Type B pancreatic cell (in vitro differentiated cells): ENCODE results near the gene KDM4B. TPM values are rescaled to one million over a fixed set of nuclear protein-coding genes. Genes with fewer than 3 reads are reported as not detected.

Experiments used
- DNase-seq: peaks from one replicate; pipeline ENCODE4 v3.0.0; 2021; ENCODE audit warnings: mixed read lengths; ENCODE audit not compliant: unreplicated experiment; ENCODE audit errors: extremely low spot score
- H3K27ac Mint-ChIP-seq: 2 replicates; pipeline ENCODE4 v1.8.0; 2021; ENCODE audit warnings: mild to moderate bottlenecking, mixed read lengths
- H3K27me3 Mint-ChIP-seq: 2 replicates; pipeline ENCODE4 v1.8.0; 2021; ENCODE audit warnings: mixed read lengths
- H3K36me3 Mint-ChIP-seq: 2 replicates; pipeline ENCODE4 v1.8.0; 2021; ENCODE audit warnings: mixed read lengths
- H3K4me1 Mint-ChIP-seq: one replicate; pipeline ENCODE4 v1.8.0; 2021; ENCODE audit warnings: mixed read lengths; ENCODE audit not compliant: unreplicated experiment
- H3K4me3 Mint-ChIP-seq: 2 replicates; pipeline ENCODE4 v1.8.0; 2021; ENCODE audit warnings: mild to moderate bottlenecking, mixed read lengths
- H3K9me3 Mint-ChIP-seq: 2 replicates; pipeline ENCODE4 v1.8.0; 2021; ENCODE audit warnings: mixed read lengths
- total RNA-seq: library from RNA; stranded (reverse); gene quantifications from 2 replicates; pipeline ENCODE4 v1.2.1, GENCODE V29; 2021; ENCODE audit warnings: low replicate concordance
- TF ChIP-seq, protein P1 (sequence below): fragments of 200-600 bp; sonication (generic); conservative IDR thresholded peaks from 2 replicates; pipeline ENCODE4 v1.5.0; 2021; ENCODE audit warnings: antibody characterized with exemption, mild to moderate bottlenecking

Gene KDM4B
- total RNA-seq, 1 donor from 2014 or later: 48.8 TPM

DNA sequence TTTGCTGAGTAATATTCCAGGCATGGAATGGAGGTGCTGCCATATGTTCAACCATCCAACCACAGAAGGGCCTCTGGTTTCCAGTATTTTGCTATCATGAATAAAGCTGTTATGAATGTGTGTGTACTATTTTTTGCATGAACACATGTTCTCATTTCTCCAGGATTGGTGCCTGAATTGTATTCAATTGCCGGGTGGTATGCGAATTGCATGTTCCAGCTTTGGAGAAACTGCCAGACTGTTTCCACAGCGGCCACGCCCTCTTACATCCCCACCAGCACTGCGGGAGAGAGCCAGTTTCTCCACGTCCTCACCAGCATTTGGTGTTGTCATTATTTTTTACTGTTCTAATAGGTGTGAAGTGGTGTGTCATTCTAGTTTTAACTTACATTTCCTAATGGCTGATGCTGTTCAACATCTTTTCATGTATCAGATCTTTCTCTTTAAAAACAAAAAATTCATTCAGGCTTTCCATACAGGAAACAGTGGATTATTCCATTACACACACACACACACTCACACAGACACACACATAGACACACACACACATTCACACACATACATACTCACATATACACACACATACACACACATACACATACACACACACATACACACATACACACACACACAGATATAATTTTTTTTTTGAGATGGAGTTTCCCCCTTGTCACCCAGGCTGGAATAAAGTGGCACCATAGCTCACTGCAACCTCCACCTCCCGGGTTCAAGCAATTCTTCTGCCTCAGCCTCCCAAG lies 217.6 kb downstream of the KDM4B start:
- no peaks in the 10 kb centered on the region for H3K4me1 Mint-ChIP-seq
- TF ChIP-seq, protein P1, sequence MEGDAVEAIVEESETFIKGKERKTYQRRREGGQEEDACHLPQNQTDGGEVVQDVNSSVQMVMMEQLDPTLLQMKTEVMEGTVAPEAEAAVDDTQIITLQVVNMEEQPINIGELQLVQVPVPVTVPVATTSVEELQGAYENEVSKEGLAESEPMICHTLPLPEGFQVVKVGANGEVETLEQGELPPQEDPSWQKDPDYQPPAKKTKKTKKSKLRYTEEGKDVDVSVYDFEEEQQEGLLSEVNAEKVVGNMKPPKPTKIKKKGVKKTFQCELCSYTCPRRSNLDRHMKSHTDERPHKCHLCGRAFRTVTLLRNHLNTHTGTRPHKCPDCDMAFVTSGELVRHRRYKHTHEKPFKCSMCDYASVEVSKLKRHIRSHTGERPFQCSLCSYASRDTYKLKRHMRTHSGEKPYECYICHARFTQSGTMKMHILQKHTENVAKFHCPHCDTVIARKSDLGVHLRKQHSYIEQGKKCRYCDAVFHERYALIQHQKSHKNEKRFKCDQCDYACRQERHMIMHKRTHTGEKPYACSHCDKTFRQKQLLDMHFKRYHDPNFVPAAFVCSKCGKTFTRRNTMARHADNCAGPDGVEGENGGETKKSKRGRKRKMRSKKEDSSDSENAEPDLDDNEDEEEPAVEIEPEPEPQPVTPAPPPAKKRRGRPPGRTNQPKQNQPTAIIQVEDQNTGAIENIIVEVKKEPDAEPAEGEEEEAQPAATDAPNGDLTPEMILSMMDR: no peak
- no peaks in the 10 kb centered on the region for H3K9me3 Mint-ChIP-seq
- no peak overlapping the region for H3K4me3 Mint-ChIP-seq
- no peak overlapping the region for H3K27ac Mint-ChIP-seq
- no peaks in the 10 kb centered on the region for H3K36me3 Mint-ChIP-seq
- no peak for DNase-seq
- peaks cover 14% of the 10 kb centered on the region for H3K27me3 Mint-ChIP-seq

DNA sequence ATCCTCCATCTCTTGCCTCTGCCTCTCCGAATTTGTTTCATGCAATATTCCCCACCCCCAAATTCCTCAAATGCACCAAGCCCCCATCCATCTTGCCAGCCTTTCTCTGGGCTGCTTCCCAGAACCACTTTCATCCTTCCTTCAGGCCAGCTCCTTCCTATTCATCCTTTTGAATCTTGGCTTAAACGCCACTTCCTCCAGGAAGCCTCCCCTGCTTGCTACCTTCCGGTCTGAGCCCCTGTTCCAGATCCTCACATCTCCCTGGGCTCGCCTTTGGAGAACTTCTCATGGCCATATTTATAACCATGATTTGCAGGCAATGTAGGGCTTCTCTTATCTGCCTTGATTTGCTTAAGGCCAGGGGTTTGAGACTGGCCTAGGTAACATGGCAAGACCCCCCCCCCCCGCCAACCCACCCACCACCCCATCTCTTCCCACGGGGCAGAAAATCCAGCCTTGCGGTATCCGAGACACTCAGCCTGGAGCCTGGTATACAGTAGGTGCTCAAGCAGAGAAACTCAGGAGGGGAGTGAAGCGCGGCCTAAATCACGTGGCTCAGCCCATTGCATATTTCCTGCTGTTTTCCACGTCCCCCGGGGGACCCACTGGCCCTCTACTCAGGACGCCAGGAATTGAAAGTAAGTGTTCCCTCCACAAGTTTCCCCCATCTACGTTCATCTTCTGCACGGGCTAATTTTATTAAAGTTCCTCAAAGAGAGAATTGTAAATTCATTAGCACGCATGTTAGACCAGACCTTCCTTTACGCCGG lies 219.8 kb downstream of the KDM4B start:
- Mint-ChIP-seq H3K36me3 (no peaks in the 10 kb centered on the region), H3K27ac (no peak overlapping the region), H3K4me3 (no peak overlapping the region)

DNA sequence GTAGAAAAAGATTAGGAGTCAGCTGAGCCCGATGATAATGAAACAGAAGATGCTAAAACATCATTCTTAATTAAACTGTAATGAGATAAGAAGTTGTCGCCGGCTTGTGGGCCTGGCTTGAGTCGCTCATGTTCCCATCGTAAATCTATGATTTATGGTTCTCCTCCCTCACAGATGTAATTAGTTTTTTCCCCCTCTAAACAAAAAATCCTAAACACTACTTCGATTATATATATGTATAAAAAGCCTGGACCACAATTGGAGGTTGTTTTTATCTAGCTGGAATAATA lies 220.3 kb downstream of the KDM4B start:
- Mint-ChIP-seq H3K4me1 (peaks cover 5% of the 10 kb centered on the region), H3K9me3 (no peaks in the 10 kb centered on the region), H3K36me3 (no peaks in the 10 kb centered on the region), H3K27me3 (peaks cover 14% of the 10 kb centered on the region), H3K4me3 (no peak overlapping the region), H3K27ac (no peak overlapping the region)
- TF ChIP-seq, protein P1: no peak
- no peak for DNase-seq

More for the DNA sequence above, 219.8 kb downstream of the KDM4B start:
- DNase-seq: no peak
- no peaks in the 10 kb centered on the region for H3K9me3 Mint-ChIP-seq
- H3K4me1 Mint-ChIP-seq: peaks cover 5% of the 10 kb centered on the region
- peaks cover 14% of the 10 kb centered on the region for H3K27me3 Mint-ChIP-seq
- TF ChIP-seq, protein P1: no peak

DNA sequence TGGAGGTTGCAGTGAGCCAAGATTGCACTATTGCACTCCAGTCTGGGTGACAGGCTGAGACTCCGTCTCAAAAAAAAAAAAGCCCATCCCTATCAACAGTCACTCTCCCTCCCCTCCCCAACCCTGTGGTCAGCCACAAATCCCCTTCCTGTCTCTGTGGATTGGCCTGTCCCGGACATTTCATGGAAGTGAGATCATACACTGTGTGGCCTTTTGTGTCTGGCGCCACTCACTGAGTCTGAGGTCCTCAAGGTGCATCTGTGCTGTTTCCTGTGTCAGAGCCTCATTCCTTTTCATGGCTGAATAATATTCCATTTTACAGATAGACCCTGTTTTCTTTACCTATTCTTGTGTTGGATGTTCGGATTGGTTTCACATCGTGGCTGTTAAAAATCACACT lies 222.2 kb downstream of the KDM4B start:
- Mint-ChIP-seq H3K9me3 (no peaks in the 10 kb centered on the region), H3K27me3 (peaks cover 14% of the 10 kb centered on the region), H3K4me1 (peaks cover 5% of the 10 kb centered on the region), H3K36me3 (no peaks in the 10 kb centered on the region), H3K27ac (no peak overlapping the region), H3K4me3 (no peak overlapping the region)
- DNase-seq: no peak
- TF ChIP-seq, protein P1: no peak

DNA sequence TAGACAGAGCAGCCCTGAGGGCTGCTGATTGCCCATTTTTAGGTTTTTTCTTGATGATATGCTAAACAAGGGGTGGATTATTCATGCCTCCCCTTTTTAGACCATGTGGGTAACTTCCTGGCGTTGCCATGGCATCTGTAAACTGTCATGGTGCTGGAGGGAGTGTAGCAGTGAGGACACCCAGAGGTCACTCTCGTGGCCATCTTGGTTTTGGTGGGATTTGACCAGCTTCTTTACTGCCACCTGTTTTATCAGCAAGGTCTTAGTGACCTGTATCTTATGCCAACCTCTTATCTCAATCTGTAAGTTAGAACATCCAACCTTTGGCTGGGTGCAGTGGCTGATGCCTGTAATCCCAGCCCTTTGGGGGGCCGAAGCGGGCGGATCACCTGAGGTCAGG lies 223.7 kb downstream of the KDM4B start:
- DNase-seq: no peak
- Mint-ChIP-seq H3K9me3 (no peaks in the 10 kb centered on the region), H3K4me1 (peaks cover 5% of the 10 kb centered on the region), H3K36me3 (no peaks in the 10 kb centered on the region), H3K27me3 (peaks cover 8% of the 10 kb centered on the region), H3K27ac (no peak overlapping the region), H3K4me3 (no peak overlapping the region)
- TF ChIP-seq, protein P1: no peak
